ENCODE results near the gene TLX2. TPM values are rescaled to one million over a fixed set of nuclear protein-coding genes. Genes with fewer than 3 reads are reported as not detected.

Gene TLX2
- total and polyA plus RNA-seq, 12 donors = not detected

DNA sequence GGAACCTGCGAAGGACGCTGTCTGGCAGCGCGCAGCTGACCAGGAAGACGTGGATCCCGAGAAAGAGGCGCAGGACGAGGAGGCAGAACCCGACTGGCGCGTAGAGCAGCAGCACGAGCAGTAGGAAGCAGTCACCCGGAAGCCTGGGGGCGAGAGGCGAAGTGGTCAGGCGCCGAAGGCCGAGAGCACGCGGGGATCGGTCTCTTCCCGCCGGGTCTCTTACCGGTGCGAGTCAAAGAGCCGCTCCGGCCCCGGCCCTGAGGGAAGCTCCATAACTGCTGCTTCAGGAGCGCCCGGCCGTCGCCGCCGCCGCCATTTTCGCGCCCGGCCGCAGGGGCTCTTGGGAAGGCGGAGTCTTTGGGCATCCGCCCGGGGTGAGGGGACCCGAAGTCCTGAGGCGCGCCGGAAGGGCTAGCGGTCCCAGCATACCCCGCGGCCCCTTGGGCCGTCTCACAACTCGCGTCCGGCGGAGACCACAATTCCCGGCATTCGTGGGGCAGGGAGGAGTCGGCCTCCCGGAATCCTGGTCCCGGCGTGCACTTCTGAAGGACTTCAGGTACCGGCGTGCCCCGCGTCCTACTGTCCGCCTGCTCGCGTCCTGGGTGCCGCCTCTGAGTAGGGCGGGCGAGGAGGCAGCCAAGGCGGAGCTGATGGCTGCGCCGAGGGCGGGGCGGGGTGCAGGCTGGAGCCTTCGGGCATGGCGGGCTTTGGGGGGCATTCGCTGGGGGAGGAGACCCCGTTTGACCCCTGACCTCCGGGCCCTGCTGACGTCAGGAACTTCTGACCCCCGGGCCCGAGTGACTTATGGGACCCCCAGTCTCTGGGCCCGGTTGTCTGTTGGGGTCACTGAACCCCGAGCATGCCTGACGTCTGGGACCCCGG, 15.3 kb downstream of the TLX2 start, which contains the start of the genes AUP1 and HTRA2:
Gene AUP1 (minus strand): TSS at position 350 of the 882 bp plus-strand sequence. CDS start 77 bp downstream, at position 273.
Gene HTRA2 (plus strand): TSS at position 577 of the 882 bp plus-strand sequence. CDS start 74 bp downstream, at position 651.
- Histone ChIP-seq H3K4me3 (peak within 1 kb of the TSS; percentile 63 to 97 (median 88)), H3K27me3 (no peaks in the 10 kb centered on the region), H3K36me3 (peaks cover 0 to 66% (median 34%) of the 10 kb centered on the region in 9 donors), H3K4me1 (peaks cover 12 to 35% (median 31%) of the 10 kb centered on the region in 9 donors), H3K9me3 (no peaks in the 10 kb centered on the region), H3K27ac (peak within 1 kb of the TSS; percentile 72 to 95 (median 91))
- intact Hi-C loops (cut with DNase I) = loop anchor here in 7 of 10 donors (1.0 to 5.0 kb wide), 7 partner anchors 22 to 58 kb away; partner anchors contain the start of genes TTC31 (in 5 of the 7), CCDC142 (in 2 of the 7), PCGF1 (in 2 of the 7) and DOK1 (in 1 of the 7)
- 0% methylated on average over 87 of the region's 87 CpGs for WGBS, 2 donors
- peak; percentile 94 to 98 (median 96) for ATAC-seq
- TF ChIP-seq, protein P1, sequence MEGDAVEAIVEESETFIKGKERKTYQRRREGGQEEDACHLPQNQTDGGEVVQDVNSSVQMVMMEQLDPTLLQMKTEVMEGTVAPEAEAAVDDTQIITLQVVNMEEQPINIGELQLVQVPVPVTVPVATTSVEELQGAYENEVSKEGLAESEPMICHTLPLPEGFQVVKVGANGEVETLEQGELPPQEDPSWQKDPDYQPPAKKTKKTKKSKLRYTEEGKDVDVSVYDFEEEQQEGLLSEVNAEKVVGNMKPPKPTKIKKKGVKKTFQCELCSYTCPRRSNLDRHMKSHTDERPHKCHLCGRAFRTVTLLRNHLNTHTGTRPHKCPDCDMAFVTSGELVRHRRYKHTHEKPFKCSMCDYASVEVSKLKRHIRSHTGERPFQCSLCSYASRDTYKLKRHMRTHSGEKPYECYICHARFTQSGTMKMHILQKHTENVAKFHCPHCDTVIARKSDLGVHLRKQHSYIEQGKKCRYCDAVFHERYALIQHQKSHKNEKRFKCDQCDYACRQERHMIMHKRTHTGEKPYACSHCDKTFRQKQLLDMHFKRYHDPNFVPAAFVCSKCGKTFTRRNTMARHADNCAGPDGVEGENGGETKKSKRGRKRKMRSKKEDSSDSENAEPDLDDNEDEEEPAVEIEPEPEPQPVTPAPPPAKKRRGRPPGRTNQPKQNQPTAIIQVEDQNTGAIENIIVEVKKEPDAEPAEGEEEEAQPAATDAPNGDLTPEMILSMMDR (IDR thresholded peaks at IDR 0.05) = no peak
- peak; percentile 98 for DNase-seq

DNA sequence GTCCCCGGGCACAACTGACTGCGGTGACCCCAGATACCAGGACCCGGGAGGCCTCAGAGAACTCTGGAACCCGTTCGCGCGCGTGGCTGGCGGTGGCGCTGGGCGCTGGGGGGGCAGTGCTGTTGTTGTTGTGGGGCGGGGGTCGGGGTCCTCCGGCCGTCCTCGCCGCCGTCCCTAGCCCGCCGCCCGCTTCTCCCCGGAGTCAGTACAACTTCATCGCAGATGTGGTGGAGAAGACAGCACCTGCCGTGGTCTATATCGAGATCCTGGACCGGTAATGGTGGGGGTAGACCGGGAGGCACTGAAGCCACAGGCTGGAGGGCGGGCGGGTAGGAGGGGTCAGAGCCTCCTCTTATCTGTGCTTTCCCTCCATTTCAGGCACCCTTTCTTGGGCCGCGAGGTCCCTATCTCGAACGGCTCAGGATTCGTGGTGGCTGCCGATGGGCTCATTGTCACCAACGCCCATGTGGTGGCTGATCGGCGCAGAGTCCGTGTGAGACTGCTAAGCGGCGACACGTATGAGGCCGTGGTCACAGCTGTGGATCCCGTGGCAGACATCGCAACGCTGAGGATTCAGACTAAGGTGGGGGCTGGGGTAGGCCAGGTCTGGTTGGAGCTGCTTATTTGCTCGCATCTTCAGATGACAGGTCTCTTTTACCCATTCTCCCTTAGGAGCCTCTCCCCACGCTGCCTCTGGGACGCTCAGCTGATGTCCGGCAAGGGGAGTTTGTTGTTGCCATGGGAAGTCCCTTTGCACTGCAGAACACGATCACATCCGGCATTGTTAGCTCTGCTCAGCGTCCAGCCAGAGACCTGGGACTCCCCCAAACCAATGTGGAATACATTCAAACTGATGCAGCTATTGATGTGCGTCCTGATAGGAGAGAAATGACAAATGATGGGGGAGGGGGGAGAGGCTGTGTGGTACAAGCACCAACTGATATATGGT, 16.3 kb downstream of the TLX2 start:
- TF ChIP-seq, protein P1 (IDR thresholded peaks at IDR 0.05) = no peak
- H3K4me1 ChIP-seq = peaks cover 12 to 35% (median 31%) of the 10 kb centered on the region in 9 donors
- no peaks in the 10 kb centered on the region for H3K9me3 ChIP-seq
- H3K4me3 ChIP-seq = peak overlapping the region; percentile 63 to 97 (median 86)
- DNase-seq (peak in 1 of 2 donors; percentile 41), ATAC-seq (peak; percentile 4 to 50 (median 16))
- H3K27ac ChIP-seq = peak overlapping the region; percentile 25 to 95 (median 91)
- peaks cover 0 to 72% (median 34%) of the 10 kb centered on the region in 9 donors for H3K36me3 ChIP-seq
- intact Hi-C loops (cut with DNase I) = loop anchor here in 3 of 10 donors (2.0 to 5.0 kb wide), 3 partner anchors 22 to 57 kb away; partner anchors contain the start of genes CCDC142 (in 1 of the 3), LOXL3 (in 1 of the 3) and TTC31 (in 1 of the 3)
- H3K27me3 ChIP-seq = no peaks in the 10 kb centered on the region
- 3 to 4% methylated on average over 54 of the region's 54 CpGs for WGBS, 2 donors

DNA sequence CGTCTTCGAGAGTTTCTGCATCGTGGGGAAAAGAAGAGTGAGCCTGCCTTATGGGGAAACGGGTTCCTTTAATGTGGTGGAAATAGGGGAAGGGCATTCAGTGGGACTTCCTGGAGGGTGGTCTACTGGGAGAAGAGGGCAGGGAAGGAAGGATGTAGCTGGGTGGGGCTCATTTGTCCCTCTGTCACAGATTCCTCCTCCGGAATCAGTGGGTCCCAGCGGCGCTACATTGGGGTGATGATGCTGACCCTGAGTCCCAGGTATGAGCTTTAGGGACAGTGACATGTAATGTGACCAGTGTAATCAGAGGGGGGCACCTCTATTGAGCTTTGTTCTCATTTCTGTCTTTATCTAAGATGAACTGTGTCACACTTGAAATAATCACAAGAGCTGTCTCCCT, 17.4 kb downstream of the TLX2 start:
- Histone ChIP-seq H3K9me3 (no peaks in the 10 kb centered on the region), H3K27me3 (no peaks in the 10 kb centered on the region), H3K27ac (peak overlapping the region in 3 of 10 donors; percentile 2 to 92 (median 91)), H3K4me1 (peaks cover 12 to 35% (median 31%) of the 10 kb centered on the region in 9 donors), H3K4me3 (no peak overlapping the region), H3K36me3 (peaks cover 0 to 62% (median 27%) of the 10 kb centered on the region in 9 donors)
- no peak for DNase-seq
- whole genome bisulfite sequencing, 2 donors = 77 to 81% methylated on average over 7 of the region's 7 CpGs
- TF ChIP-seq, protein P1 (IDR thresholded peaks at IDR 0.05) = no peak
- intact Hi-C loops (cut with DNase I) = loop anchor here in 3 of 10 donors (2.0 to 5.0 kb wide), 3 partner anchors 21 to 56 kb away; partner anchors contain the start of genes CCDC142 (in 1 of the 3), LOXL3 (in 1 of the 3) and TTC31 (in 1 of the 3)
- no peak for ATAC-seq

All from heart right ventricle (tissue), 16 donors.